ENCODE results near the gene UPK3BL2.
"Not testable (repeated sequence)": the region's sequence is repeated elsewhere in the genome, so short reads cannot be mapped to it uniquely, and the experiment has no call there.

The UPK3BL2 gene, protein sequence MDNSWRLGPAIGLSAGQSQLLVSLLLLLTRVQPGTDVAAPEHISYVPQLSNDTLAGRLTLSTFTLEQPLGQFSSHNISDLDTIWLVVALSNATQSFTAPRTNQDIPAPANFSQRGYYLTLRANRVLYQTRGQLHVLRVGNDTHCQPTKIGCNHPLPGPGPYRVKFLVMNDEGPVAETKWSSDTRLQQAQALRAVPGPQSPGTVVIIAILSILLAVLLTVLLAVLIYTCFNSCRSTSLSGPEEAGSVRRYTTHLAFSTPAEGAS

DNA sequence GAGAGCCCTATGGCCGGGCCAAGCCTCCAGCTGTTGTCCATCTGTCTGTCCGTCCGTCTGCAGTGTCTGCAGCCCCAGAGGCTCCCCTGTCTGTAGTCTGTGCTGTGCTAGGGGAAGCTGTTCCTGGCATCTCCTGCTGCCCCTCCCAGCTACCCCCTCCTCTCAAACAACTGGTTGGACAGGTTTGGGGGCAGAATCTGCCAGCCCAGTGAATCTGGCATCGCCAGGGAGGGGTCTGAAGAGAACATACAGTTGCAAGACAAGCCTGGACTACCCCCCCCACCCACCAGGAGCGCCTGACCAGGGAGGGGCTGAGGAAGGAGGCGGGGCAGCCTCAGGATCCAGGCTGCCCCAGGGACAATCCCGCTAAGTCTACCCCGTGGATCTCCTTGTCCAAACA lies at the start of gene UPK3BL2:
Gene UPK3BL2, minus strand, starts transcription at position 101 of the 400 bp plus-strand sequence. Its CDS starts 60 bp downstream, at position 41.
- not testable (repeated sequence) for DNase-seq

DNA sequence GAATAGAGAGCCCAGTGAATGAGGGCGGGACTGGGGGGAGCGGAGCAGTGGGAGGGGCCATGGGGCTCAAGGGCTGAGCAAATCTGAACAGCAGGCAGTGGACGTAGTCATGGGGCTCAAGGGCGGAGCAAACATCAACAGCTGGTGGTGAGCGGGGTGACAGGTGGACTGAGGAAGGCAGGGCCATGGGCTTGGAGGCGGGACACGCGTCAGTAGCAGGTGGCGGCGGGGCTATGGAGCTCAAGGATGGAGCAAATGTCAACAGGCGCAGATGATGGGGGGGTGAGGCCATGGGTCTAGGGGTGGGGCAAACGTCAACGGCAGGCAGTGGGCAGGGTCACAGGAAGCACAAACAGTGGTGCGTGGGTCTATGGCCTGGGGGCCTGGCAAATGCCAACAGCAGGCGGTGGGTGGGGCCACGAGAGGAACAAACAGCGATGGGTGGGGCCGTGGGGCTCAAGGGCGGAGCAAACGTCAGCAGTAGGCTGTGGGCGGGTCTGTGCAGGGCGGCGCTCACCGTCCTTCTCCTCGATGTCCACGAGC lies 49.1 kb upstream of the UPK3BL2 start:
- DNase-seq = not testable (repeated sequence)

DNA sequence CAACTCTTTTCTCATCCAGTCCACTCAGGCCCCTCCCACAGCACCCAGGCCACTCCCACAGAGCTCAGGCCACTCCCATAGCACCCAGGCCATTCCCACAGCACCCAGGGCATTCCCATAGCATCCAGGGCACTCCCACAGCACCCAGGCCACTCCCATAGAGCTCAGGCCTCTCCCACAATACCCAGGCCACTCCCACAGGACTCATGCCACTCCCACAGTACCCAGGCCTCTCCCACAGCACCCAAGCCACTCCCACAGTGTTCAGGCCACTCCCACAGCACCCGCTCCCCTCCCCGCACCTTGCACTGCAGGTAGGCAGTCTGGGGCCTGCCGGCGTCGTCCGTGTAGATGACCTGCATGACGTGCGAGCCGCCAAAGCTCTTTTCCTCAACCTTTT lies 46.4 kb upstream of the UPK3BL2 start:
- DNase-seq = not testable (repeated sequence)

DNA sequence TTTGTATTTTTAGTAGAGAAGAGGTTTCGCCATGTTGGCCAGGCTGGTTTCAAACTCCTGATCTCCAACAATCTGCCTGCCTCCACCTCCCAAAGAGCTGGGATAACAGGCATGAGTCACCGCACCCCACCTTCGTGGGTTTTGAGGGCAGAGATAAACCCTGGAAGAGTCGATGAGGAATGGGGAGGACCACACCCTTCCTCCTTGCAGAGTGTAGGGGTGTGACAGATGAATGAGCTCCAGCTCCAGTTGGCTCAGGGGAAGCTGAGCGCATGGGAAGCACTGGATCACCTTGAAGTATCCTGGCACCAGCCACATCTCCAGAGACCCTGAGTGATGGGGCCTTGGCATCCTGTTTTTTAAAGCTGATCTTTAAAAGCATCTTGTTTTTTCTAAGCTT lies 40.0 kb upstream of the UPK3BL2 start:
- not testable (repeated sequence) for DNase-seq

DNA sequence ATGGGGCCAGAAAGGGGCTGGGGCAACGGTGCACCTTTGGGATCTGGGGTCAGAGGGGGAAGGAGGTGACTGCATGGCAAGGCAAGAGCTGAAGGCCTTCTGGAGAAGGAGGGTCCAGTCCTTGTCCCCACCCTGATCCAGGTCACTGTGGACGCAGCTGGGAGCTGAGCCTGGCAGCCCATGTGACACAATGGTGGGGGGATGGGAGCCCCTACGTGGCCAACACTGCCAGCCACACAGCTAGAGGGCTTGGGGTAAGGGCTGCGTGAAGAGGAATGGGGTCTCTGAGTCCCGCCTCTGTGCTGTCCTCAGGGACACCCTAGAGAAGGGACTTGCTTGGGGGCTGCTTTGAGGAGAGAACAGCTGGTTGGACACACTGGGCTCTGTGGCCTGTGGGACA lies 38.2 kb upstream of the UPK3BL2 start:
- not testable (repeated sequence) for DNase-seq

DNA sequence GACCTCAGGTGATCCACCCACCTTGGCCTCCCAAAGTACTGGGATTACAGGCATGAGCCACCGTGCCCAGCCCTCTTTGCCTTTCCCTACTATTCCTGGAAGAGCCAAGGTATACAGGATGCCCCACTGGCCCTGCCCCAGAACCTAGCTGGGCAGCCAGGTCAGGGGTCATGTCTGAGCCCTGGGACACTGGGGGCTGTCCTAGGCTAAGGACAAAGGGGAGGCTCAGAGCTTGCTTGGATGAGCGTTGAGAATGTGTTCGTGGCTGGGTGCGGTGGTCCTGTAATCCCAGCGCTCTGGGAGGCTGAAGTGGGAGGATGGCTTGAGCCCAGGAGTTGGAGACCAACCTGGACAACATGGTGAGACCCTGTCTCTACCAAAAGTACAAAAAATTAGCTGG lies 35.0 kb upstream of the UPK3BL2 start:
- not testable (repeated sequence) for DNase-seq

DNA sequence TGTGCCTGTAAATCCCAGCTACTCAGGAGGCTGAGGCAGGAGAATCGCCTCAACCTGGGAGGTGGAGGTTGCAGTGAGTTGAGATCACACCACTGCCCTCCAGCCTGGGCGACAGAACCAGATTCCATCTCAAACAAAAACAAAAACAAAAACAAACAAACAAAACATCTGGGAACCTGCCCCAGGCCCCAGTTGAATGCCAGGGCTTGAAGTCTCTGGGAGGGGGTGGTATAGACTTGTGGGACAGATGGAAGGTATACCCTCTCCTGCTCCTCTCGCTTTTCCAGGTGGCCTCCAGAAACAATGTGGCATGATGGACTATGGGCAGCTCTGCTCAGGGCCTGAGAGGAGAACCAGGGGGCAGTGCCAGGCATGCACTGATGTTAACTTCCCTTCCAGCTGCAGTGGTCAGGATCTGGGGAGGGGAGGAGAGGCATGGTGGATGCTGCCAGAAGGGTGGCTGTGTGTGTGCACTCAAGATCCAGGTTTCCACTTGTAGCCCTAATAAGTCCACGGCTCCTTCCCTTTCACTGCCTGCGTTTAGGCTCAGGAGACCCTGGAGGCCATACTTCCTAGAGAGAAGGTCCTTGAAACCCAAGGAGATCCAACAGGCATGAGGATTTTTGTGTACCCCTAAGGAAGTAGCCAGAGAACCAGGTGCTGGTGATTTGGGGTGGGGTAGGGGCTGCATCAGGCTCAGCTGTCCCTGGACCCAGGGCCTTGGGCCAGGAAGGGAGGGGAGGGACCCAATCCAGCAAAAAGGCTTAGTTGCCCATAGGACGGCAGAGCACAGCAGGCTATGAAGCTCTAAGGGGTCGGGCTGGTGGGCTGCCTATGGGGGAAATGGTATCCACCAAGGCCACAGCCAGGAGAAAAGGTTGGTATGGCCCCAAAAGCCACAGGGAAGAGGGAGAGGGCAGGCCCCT lies 34.1 kb upstream of the UPK3BL2 start:
- DNase-seq = not testable (repeated sequence)

DNA sequence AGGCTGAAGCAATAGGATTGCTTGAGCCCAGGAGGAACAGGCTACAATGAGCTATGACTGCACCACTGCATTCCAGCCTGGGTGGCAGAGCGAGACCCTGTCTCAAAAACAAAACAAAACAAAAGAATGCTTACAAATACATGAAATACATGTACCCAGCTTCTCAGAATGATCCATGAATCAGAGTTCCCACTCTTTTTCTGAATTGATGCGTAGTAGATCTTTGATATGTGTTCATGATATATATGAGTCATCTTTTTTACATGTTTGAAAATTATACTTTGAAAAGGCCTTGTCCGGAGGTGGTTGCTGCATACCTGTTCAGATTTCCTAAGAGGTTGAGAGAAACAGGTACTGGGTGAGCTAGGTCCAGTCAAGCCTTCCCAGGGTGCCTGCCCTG lies 32.9 kb upstream of the UPK3BL2 start:
- not testable (repeated sequence) for DNase-seq

DNA sequence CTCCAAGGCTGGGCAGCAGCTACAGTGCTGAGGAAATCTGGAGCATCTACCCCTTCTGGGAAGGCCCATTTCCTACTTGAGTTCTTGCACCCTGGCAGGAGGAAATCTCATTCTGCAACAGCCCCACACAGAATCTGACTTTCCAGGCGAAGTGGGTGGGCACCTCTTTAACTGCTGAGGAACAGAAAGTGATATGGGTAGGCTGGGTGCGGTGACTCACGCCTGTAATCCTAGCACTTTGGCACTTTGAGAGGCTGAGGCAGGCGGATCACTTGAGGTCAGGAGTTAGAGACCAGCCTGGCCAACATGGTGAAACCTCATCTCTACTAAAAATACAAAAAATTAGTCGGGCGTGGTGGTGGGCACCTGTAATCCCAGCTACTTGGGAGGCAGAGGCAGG lies 31.1 kb upstream of the UPK3BL2 start:
- DNase-seq = not testable (repeated sequence)

DNA sequence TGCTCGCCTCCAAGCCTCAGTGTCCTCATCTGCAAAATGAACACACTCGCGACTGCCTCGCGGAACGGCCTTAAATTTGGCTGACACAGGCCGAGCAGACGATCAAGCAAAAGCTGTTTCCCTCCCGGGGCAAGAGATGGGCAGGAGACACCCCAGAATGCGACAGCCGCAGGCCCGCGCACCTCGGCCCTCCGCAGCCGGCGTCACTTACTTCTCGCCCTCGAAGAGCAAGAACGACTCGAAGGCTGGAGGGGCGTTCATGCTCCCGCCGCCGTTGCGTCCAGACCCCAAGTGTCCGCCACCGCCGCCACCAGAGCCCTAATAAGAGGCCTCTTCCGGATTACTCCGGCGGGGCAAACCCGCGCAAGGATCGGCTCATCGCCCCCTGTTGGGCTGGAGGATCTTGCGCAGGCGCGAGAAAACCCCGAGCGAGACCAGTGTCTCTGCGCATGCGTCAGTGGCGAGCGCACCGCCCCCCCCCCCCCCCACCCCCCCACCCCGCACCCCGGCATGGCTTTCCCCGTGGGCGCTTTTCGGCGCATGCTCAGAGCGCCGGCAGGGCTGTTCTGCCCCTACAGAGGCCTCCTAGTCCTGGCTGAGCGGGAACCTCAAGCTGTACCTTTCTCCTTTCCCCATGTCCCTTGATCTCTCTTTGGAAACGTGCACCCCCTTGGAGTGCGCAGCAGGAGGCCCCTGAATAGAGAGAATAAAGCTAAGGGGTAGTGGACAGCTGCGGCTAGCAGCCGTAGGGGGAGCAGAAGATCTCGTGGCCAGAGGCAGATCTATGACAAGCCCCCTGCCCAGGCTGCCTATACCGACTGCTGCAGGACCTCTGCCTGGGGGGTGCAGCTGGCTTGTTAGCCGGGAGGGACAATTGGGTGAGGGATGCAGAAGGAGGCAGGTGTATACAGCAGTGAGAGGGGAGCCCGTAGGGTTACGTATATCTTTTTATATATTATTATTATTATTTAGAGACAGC lies 29.1 kb upstream of the UPK3BL2 start, which contains the start of gene POLR2J3:
Gene POLR2J3, minus strand, starts transcription at position 323 of the 979 bp plus-strand sequence. Its CDS starts 62 bp downstream, at position 261.
- DNase-seq = not testable (repeated sequence)

DNA sequence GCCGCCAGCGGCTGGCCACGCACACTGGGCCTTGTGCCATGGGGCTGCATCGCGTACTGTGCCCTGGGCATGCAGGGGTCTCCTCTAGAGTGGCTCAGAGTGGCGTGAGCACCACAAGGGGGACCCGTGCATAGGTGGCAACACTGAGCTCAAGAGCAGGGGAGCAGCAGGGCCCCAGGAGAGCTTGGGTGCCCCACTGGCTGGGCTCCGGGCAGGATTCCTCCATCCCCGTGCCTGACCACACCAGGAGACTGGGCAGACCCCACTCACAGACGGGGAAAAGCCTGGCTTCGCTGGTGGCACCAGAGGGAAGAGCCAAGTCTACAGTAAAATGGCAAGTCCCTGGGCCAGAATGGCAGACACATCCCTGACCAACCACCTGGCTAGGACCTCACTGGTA lies 25.1 kb upstream of the UPK3BL2 start:
- not testable (repeated sequence) for DNase-seq

DNA sequence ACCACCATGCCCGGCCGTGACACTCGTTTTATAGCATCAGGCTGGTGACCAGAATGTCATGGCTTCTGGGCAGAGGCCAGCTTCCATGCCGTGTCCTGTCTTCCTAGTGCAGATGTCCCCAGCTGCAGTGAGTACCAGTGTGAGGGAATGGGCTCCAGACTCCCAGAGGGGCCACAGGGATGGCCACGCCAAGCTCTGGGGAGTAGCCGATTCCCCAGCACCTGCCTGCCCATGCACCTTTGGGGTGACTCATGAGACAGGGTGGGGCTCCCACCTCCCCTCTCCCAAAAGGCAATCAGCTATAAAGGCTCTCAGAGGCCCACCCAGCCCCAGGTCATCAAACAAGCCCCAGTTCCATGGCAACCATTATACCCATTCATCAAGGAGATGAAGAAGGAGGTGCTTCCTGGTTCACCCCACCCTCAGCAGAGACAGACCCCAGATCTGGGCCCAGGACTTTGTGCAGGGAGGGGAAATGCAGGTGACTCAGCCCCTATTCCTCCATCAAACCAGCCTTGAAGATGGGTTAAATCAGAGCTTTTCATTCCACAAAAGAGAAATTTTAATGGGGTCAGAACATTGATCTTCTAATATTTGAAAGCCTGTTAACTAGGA lies 7.4 kb upstream of the UPK3BL2 start, which contains the start of gene SPDYE2:
Gene SPDYE2, plus strand, starts transcription at position 419 of the 615 bp plus-strand sequence. CDS start 2,030 bp downstream, outside the sequence.
- DNase-seq = not testable (repeated sequence)

DNA sequence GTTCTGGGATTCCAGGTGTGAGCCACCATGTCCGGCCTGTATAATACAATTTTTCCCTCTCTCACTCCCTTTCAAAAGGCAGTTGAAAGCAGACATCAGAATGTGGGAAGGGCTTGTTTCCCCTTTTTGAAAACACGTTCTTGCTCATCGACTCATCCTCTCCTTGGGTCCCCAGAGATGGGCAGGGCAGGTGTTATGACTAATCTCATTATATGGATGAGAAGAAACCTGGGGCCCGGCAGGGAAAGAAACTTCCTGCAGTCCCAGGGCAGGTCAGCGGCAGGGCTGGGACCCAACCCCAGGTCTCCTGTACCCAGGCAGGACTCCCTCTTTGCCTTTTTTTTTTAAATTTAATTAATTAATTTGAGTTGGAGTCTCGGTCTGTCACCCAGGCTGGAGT lies 2.9 kb upstream of the UPK3BL2 start:
- DNase-seq = not testable (repeated sequence)

DNA sequence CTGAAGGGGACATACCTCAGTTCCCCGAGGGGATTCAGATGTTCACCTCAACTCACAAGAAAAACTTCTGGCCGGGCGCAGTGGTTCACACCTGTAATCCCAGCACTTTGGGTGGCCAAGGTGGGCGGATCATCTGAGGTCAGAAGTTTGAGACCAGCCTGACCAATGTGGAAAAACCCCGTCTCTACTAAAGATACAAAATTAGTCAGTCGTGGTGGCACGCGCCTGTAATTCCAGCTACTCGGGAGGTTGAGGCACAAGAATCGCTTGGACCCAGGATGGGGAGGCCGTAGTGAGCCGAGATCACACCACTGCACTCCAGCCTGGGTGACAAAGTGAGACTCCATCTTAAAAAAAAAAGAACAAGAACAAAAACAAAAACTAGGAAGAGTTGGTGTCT lies 1.8 kb upstream of the UPK3BL2 start:
- DNase-seq = not testable (repeated sequence)

DNA sequence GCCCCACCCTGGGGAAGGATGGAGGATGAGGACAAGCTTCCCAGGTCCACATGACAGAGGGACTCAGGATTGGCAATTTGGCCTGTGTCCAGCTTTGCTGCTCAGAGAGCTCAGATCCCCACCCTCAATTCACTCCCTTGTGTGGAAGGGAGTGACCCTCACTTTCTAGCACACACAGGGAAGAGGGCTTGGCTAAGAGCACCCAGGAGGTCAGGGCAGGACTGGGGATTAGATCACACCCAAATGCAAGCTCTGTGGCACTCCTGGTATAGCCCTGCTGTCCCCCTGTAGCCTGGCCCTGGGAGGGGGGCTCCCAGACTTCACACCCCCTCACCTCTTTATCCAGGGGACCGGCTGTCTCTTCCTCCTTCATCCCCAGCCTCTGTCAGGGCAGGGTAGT lies 876 bp upstream of the UPK3BL2 start:
- not testable (repeated sequence) for DNase-seq

DNA sequence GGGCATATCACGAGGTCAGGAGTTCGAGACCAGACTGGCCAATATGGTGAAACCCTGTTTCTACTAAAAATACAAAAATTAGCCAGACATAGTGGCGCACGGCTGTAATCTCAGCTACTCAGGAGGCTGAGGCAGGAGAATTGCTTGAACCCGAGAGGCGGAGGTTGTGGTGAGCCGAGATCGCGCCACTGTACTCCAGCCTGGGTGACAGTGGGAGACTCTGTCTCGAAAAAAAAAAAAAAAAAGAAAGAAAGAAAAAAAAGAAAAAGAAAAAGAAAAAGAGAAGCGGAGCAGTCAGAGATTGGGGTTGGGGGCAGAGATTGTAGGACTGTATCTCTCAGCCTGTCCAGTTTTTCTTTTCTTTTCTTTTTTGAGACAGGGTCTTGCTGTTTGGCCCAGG lies 725 bp downstream of the UPK3BL2 start:
- DNase-seq = not testable (repeated sequence)

DNA sequence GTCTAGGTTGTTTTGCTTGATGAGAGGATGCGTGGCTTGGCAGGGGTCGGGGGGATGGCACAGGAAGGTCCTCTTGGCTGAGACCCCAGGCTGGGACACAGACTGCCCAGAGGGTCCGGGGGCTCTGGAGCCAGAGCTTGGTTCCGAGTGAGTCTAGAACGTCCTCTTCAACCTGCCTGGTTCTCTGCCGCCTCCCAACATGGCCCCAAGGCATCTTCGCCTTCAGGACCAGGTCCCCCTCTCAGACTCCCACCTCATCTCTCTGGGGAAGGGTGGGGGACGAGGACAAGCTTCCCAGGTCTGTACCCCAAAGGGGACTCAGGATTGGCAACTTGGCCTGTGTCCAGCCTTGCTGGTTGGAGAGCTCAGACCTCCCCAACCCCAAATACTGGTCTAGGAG lies 1.4 kb downstream of the UPK3BL2 start:
- DNase-seq = not testable (repeated sequence)

DNA sequence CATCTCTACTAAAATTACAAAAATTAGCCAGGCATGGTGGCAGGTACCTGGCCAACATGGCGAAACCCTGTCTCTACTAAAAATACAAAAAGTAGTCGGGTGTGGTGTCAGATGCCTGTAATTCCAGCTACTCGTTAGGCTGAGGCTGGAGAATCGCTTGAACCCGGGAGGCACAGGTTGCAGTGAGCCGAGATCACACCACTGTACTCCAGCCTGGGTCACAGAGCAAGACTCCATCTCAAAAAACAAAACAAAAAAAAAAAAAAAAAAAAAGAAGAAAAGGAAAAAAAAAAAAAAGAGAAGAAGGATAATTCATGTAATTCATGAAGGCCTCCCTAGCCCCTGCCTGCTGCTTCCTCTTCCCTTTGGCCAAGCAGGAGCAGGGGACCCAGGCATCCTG lies 2.9 kb downstream of the UPK3BL2 start:
- not testable (repeated sequence) for DNase-seq

DNA sequence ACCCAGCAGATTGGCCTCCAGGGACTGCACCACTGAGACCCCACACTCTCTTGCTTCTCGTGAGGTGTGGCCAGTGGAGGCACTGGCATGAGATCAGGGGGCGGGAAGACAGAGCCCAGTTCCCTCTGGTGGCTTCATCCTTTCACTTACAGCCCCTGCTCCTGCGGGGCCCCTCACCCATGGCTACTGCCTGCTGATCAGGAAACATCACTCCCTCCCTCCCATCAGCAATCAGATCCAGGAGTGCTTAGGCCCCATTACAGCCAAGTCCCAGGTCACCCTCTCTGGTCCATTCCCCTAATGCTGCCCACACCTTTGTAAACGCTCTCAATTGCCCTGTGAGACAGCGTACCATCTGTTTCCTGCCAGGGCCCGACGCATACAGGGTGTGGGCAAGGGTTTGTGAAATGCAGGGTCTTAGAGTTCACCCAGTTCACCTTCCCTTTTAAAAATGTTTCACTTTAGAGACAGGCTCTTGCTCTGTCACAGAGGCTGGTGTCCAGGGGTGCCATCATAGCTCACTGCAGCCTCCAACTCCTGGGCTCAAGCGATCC lies 8.4 kb downstream of the UPK3BL2 start:
- DNase-seq = not testable (repeated sequence)

DNA sequence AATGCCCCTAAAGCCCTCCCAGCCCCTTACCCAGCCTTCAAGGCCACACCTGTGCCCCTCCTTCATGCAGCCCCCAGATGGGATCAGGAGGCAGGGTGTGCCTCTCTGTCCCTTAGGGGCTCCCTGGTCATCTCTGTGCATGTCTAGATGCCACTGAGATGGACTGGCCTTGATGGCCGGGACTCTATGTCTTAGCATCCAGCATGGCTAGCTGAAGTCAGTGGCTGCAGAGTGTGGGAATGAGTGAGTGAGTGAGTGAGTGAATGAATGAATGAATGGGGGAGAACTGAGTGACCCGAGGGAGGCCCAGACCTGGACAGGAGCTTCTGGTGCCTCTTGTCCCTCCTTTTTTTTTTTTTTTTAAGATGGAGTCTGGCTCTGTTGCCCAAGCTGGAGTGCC lies 11.4 kb downstream of the UPK3BL2 start:
- not testable (repeated sequence) for DNase-seq

DNA sequence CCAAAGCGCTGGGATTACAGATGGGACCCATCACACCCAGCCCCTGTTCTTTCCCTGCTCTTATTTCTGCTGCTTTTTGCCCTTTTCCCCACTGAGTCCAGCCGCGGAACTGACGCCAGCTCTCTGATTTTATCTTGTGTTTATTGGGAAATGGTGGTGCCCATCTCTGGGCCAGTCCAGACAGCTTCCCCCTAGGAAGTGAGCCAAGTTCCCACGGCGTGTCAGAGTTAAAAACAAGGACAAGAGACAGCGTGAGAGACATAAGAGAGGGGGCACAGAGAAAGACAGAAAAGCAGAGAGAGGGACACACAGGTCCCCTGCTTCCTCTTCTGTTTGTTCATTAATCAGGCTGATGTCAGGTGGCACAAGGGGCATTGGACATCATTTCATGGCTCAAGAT lies 11.9 kb downstream of the UPK3BL2 start:
- not testable (repeated sequence) for DNase-seq
